HuH-7.5 (cell line): ENCODE measurements around the gene C1QTNF7.

ENCODE experiments used
- DNase-seq: peaks from one replicate; pipeline ENCODE4 v3.0.0; 2011; ENCODE audit warnings: low spot score

Gene C1QTNF7, protein sequence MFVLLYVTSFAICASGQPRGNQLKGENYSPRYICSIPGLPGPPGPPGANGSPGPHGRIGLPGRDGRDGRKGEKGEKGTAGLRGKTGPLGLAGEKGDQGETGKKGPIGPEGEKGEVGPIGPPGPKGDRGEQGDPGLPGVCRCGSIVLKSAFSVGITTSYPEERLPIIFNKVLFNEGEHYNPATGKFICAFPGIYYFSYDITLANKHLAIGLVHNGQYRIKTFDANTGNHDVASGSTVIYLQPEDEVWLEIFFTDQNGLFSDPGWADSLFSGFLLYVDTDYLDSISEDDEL

DNA sequence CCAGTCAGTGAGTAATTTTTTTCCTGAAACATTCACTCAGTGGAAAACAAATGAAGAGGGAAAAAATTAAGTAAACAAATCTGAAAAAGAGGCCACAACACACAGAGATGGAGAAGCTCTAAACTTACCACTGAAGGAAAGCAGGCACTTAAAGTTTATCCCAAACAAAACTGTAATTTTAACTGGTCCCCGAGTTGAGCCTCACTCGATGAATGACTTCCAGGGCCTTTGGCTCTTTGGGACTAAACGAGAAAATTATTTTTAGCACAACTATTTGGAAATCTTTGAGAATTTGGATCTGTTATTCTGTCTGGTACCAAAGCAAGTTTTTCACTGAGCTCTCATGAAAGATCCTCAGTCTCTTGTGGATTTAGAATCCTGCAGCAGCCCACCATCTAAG lies at the start of gene C1QTNF7:
TSS of gene C1QTNF7 (plus strand) at position 333 of the 400 bp plus-strand sequence. CDS start 7,711 bp downstream, outside the sequence.
- DNase-seq, result no peak

DNA sequence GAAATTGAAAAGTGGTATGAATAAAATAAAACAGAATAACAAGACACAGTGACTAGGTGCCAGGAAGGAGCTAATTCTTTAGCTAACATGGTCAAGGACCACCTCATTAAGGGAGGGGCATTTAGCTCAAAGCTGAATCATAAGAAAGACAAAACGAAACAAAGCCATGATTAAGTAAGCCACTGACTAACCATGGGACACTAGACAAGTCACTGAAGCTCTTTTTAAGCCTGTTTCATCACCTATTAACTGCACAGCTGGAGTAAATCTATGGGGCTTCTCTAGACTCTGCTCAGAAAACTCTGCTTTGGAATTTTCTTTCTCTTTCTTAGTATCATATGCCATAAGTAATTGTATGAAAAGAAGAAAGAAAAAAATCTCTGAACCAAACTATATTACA lies 49.8 kb upstream of the C1QTNF7 start:
- no peak for DNase-seq

DNA sequence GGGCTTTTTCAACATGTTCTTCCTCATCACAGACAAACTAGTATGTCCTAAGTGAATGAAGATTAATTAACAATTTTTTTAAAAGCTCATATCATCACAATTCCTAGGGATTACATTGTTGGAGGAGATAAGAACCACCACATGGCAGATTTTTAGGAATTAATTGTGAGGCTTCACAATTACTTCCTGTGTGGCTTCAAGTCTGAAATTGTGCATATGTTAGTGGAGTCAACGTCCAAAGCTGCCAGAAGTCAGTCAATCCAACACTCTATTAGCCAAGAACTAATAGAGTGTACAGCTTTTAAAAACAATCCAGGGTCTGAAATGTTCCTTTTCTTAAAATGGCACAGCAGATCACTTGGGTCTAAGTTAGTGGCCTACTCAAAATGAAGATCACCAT lies 49.3 kb upstream of the C1QTNF7 start:
- DNase-seq, result no peak

- no peak for DNase-seq
Observed at GRCh38 chr4:15381806-15382338, 46.0 kb upstream of the C1QTNF7 start.

DNA sequence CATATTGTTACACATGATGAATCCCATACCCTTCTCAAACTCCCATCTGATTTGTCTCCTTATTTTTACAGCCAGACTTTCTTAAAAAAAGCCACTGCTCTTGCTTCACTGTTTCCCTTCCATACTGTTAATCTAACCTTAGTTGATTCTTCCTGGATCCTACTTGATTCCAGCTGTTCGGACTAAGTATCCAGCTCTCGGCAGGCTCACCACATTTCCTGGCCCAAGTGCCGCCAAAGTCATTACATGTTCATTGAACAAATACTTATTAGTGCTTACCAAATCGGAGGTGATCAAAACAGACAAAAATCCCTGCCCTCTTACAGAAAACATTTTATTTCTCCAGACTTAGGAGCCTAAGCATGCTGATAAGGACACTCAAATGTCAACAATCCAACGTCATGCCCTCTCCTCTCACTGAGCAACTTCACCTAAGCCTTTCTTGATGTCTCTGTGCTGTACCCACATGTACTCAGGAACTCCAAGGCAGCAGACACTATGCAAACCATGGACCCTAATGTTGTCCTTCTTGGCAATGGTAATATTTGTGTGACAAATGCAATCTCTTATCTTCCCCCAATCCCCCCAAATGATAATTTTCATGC lies 45.1 kb upstream of the C1QTNF7 start:
- no peak for DNase-seq

GRCh38 chr4:15385515-15385914 lies 42.3 kb upstream of the C1QTNF7 start:
- DNase-seq, result no peak

DNA sequence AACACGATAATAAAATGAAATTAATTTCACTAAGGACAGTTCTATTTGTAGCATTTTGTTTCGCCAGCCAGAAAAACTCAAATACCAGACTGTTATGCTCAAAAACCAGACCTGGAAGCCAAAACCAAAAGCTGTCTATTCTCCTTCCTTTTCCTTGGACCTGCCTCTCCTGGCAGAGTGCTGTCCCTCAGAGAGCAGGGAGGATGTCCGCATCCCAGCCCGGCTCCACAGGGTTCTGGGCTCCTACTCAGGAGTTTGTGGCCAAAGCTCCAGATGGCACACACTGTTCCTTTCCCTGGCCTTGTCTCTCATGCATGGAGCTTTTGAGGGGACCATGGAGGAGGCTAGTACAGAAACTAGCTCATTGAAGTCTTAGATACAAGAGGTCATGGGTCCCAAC lies 41.9 kb upstream of the C1QTNF7 start:
- no peak for DNase-seq

GRCh38 chr4:15390494-15390893 lies 37.3 kb upstream of the C1QTNF7 start:
- no peak for DNase-seq

GRCh38 chr4:15392053-15392805 lies 35.6 kb upstream of the C1QTNF7 start:
- no peak for DNase-seq

GRCh38 chr4:15395311-15395710 lies 32.5 kb upstream of the C1QTNF7 start:
- DNase-seq, result no peak

GRCh38 chr4:15396157-15396800 lies 31.6 kb upstream of the C1QTNF7 start:
- DNase-seq, result peak; percentile 51

GRCh38 chr4:15398001-15398400 lies 29.8 kb upstream of the C1QTNF7 start:
- no peak for DNase-seq

DNA sequence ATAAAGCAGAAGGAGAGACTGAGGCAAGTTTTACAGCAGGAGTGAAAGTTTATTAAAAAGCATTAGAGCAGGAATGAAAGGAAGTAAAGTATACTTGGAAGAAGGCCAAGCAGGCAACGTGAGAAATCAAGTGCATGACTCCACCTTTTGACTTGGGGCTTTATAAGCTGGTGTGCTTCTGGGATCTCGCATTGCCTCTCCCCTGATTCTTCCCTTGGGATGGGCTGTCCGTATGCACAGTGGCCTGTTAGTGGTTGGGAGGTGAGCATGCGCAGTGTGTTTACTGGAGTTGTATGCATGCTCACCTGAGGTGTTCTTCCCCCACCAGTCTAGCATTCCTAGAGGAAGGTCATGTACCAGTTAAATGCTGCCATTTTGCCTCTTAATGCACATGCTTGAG lies 29.1 kb upstream of the C1QTNF7 start:
- DNase-seq, result no peak

- no peak for DNase-seq
Observed at GRCh38 chr4:15400226-15400625, 27.6 kb upstream of the C1QTNF7 start.

- no peak for DNase-seq
Observed at GRCh38 chr4:15400981-15401671, 26.7 kb upstream of the C1QTNF7 start.

DNA sequence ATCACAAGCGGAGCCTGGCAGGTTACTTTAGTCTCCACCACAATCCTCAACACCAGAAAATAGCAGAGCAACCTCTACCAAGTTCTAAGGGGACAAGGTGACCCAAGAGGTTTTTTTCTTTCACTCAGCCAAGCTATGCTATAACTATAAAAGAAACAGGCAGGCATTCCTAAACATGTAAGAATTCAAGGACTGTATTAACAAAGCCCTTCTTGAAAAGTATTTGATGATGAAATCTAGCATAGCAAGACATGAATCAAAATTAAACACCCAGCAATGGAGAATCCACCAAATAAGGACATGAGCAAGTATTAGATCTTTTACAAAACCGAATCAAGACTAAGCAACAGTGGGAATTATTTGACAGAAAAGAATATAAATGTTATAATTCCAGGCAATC lies 25.7 kb upstream of the C1QTNF7 start:
- DNase-seq, result no peak

DNA sequence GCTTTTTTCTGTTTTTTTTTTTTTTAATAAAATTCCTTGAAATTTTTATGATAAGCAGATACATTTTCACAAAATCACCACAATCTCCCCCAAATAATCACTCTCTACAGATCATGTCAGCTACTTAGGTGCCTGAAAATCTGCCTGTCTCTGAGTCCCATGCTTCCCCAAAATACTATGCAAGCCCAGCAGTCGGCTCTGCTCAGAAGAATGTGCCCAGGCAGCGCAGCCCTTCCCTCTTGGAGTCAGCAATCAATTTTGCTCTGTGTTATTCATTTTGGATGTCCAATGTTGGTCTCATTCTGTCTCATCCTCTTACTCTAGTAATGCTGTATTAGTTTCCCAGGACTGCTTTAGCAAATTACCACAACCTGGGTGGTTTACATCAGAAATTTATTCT lies 24.9 kb upstream of the C1QTNF7 start:
- no peak for DNase-seq

DNA sequence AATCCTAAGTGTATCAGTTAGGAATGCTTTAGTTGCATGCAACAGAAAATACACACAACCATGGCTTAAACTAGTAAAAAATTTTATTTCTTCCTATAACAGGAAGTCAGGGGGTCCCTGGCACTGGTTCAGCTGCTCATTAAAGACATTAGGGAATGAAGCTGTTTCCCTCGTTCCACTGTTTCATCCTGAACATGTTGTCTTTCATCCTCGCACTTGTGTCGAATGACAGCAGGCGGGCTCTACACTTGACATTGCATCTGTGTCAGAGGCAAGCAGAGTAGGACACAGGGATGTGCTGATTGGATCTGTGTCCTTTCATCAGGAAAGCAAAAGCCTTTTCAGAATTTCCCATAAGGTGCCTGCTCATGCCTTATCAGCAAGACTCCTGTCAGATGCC lies 22.8 kb upstream of the C1QTNF7 start:
- no peak for DNase-seq

- no peak for DNase-seq
Observed at GRCh38 chr4:15410750-15411149, 17.1 kb upstream of the C1QTNF7 start.

GRCh38 chr4:15412461-15412860 lies 15.4 kb upstream of the C1QTNF7 start:
- DNase-seq, result no peak

DNA sequence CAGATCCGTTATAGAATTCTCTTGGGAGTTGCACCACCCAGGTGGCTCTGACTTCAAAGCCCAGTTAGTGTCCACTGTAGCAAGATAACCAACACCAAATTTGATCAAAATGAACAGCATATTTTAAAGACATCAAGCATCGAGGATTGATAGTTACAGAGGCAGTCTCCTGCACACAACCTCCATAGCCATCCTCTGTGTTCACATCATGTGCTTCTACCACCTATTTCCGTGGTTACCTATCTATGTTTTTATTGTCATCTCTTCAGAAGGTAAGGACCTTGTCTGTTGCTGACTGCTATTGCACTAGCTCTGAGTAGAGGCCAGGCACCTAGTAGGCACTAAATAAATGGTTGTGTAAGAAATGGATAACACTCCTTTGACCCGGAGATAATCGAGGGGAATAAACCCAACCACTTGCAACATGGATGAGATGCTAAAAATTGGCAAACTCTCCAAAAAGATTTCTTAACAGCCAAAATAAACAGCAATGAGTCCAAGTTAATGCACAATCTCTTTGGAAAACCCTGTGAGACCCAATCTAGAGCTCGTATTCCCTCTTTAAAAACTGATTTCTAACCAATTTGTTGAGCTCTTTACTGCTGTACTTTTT lies 14.7 kb upstream of the C1QTNF7 start:
- no peak for DNase-seq
